Sigmoid colon (tissue), 3 donors: ENCODE results near the gene FPR1.

Experiments used
- POLR2A ChIP-seq, 2 donors: fragments of 450-650 bp; IDR thresholded peaks; one replicate each; pipeline ENCODE4 v1.6.1; 2016; ENCODE audit warnings: antibody characterized with exemption in 2 of 2, mild to moderate bottlenecking in 2 of 2, moderate library complexity in 2 of 2
- TF ChIP-seq, protein P1 (sequence below), 4 experiments: fragments of 450-650 bp in 3 of 4; fragments of 200-600 bp in 1 of 4; IDR thresholded peaks; one replicate each; pipeline ENCODE4 v1.5.1; 2016 to 2019; ENCODE audit warnings: antibody characterized with exemption in 4 of 4, mild to moderate bottlenecking in 3 of 4, moderate library complexity in 2 of 4

GRCh38 chr19:51761696-51762095 lies 10.0 kb upstream of the FPR1 start:
- TF ChIP-seq, protein P1, sequence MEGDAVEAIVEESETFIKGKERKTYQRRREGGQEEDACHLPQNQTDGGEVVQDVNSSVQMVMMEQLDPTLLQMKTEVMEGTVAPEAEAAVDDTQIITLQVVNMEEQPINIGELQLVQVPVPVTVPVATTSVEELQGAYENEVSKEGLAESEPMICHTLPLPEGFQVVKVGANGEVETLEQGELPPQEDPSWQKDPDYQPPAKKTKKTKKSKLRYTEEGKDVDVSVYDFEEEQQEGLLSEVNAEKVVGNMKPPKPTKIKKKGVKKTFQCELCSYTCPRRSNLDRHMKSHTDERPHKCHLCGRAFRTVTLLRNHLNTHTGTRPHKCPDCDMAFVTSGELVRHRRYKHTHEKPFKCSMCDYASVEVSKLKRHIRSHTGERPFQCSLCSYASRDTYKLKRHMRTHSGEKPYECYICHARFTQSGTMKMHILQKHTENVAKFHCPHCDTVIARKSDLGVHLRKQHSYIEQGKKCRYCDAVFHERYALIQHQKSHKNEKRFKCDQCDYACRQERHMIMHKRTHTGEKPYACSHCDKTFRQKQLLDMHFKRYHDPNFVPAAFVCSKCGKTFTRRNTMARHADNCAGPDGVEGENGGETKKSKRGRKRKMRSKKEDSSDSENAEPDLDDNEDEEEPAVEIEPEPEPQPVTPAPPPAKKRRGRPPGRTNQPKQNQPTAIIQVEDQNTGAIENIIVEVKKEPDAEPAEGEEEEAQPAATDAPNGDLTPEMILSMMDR (IDR thresholded peaks at IDR 0.05) = no peak
- TF ChIP-seq POLR2A (IDR thresholded peaks at IDR 0.05) = no peak
